Measurements from ENCODE around the gene EHF. TPM values are rescaled to one million over a fixed set of nuclear protein-coding genes. Genes with fewer than 3 reads are reported as not detected.

Gene EHF
- total and polyA plus RNA-seq, 2 of the 8 experiments (the other 6 are each of a cell fraction or from before 2014, with no cell fraction given), result not detected

GRCh38 chr11:34653851-34654482 lies 33.1 kb downstream of the EHF start:
- no peak for DNase-seq (ENCODE audit: low read depth in 1 of 2, low spot score in 2 of 2)
- H4K8ac ChIP-seq (ENCODE audit: extremely low read depth, insufficient read depth, low read length), result no peak overlapping the region
- peaks cover 2% of the 10 kb centered on the region; the same call in 1 of the 2 replicates for H3K23me2 ChIP-seq (ENCODE audit: low read depth, low read length)
- H3K4me2 ChIP-seq (ENCODE audit: insufficient read depth in 1 of 2, low read depth in 2 of 2, low read length in 2 of 2), result no peak overlapping the region
- H3K79me1 ChIP-seq (ENCODE audit: low read depth, low read length), result no peaks in the 10 kb centered on the region
- no peaks in the 10 kb centered on the region for H3K79me2 ChIP-seq (ENCODE audit: control insufficient read depth in 1 of 2, insufficient read depth in 2 of 2, low read length in 2 of 2)
- ChIA-PET CTCF (ENCODE audit: partially characterized antibody) (interaction anchor here (1.2 to 1.7 kb wide), 4 partner anchors 9 to 115 kb away, joined by 3 to 4 read pairs (median 3); no protein-coding TSS in a partner anchor), POLR2A (ENCODE audit: partially characterized antibody) (no interaction called here)
- FAIRE-seq, result no peak
- H3K27ac ChIP-seq (ENCODE audit: low read depth, low read length), result no peak overlapping the region
- 86% methylated on average over 12 of the region's 12 CpGs; no CpG with 5 or more reads in 1 of the 2 experiments for WGBS, 2 experiments (ENCODE audit: extremely low coverage in 1 of 2, insufficient coverage in 1 of 2, insufficient read length in 1 of 2, insufficient replicate concordance in 2 of 2, low coverage in 1 of 2, low lambda C conversion rate in 2 of 2, missing lambda C conversion rate in 1 of 2)
- H4K91ac ChIP-seq (replicated peaks; ENCODE audit: insufficient read length, low read length), result no peak overlapping the region
- TF ChIP-seq EP300 (IDR thresholded peaks at IDR 0.05; ENCODE audit: borderline replicate concordance in 1 of 2, low read depth in 2 of 2, low read length in 2 of 2), result no peak
- TF ChIP-seq RAD21 (IDR thresholded peaks at IDR 0.05 in 1 of 2, conservative IDR thresholded peaks at IDR 0.05 in 1 of 2; ENCODE audit: low read depth in 2 of 2, low read length in 2 of 2), result 0 out of 4 replicates have a peak, but pooled peaks of 1 of the 2 experiments have one; percentile 9
- no peak for TF ChIP-seq SIN3A (conservative IDR thresholded peaks at IDR 0.05 in 1 of 2, IDR thresholded peaks at IDR 0.05 in 1 of 2; ENCODE audit: low read depth in 1 of 2, low read length in 2 of 2)
- TF ChIP-seq BACH1 (IDR thresholded peaks at IDR 0.05; ENCODE audit: low read length), result no peak
- TF ChIP-seq CBX5 (IDR thresholded peaks at IDR 0.05; ENCODE audit: low read depth, low read length), result no peak
- TF ChIP-seq EGR1 (IDR thresholded peaks at IDR 0.05; ENCODE audit: borderline replicate concordance, low read depth, low read length), result no peak
- TF ChIP-seq RFX5 (IDR thresholded peaks at IDR 0.05; ENCODE audit: borderline replicate concordance, low read depth, low read length), result no peak
- H3K18ac ChIP-seq (ENCODE audit: extremely low read depth, low read length), result no peak overlapping the region
- H3K4me1 ChIP-seq (replicated peaks in 1 of 4; ENCODE audit: control insufficient read depth in 3 of 4, insufficient read depth in 4 of 4, low read length in 3 of 4), result peaks cover 0 to 21% (median 11%) of the 10 kb centered on the region in 4 experiments; a peak in 5 of 7 replicates
- no peaks in the 10 kb centered on the region for H3K36me3 ChIP-seq (ENCODE audit: control insufficient read depth in 2 of 4, insufficient read depth in 4 of 4, low read length in 3 of 4)
- H2BK5ac ChIP-seq (ENCODE audit: low read depth, low read length), result no peak overlapping the region
- 0 out of 2 replicates have a peak overlapping the region, but pooled peaks have one; percentile 6 for H2BK12ac ChIP-seq (ENCODE audit: low read depth, low read length)
- no peak overlapping the region for H3K23ac ChIP-seq (ENCODE audit: insufficient read length)
- H4K5ac ChIP-seq (ENCODE audit: insufficient read length, low read depth, low read length), result no peak overlapping the region
- H2BK120ac ChIP-seq (replicated peaks; ENCODE audit: low read depth, low read length), result no peak overlapping the region
- no peak overlapping the region for H2BK15ac ChIP-seq (ENCODE audit: low read length)
- H3K9me3 ChIP-seq (ENCODE audit: insufficient read depth in 2 of 2, low read depth in 1 of 2, low read length in 1 of 2), result no peaks in the 10 kb centered on the region
- H2AK5ac ChIP-seq (ENCODE audit: low read depth, low read length), result no peak overlapping the region
- no peak overlapping the region for H3K4me3 ChIP-seq (ENCODE audit: extremely low read depth in 1 of 4, insufficient read depth in 2 of 4, low read depth in 3 of 4, low read length in 4 of 4)
- H3K4ac ChIP-seq (replicated peaks; ENCODE audit: insufficient read length, low read depth, low read length), result no peak overlapping the region
- H3K9ac ChIP-seq (replicated peaks in 1 of 4; ENCODE audit: extremely low read depth in 1 of 4, low read depth in 3 of 4, low read length in 3 of 4), result no peak overlapping the region
- H4K20me1 ChIP-seq (replicated peaks in 1 of 2; ENCODE audit: control insufficient read depth in 1 of 2, insufficient read depth in 2 of 2, low read length in 2 of 2), result no peaks in the 10 kb centered on the region
- no peaks in the 10 kb centered on the region; a peak in 1 of 7 replicates for H3K27me3 ChIP-seq (replicated peaks in 1 of 4; ENCODE audit: control insufficient read depth in 3 of 4, extremely low read depth in 1 of 4, insufficient read depth in 3 of 4, low read length in 3 of 4)
- H3K14ac ChIP-seq (ENCODE audit: insufficient read length), result no peak overlapping the region
- H2AFZ ChIP-seq (ENCODE audit: low read length), result 0 out of 2 replicates have a peak overlapping the region, but pooled peaks have one; percentile 27
- no peak overlapping the region for H3K56ac ChIP-seq (replicated peaks; ENCODE audit: insufficient read length, low read depth, low read length)
- no peak overlapping the region for H2BK20ac ChIP-seq (ENCODE audit: low read length)
